ENCODE data around the gene TBC1D3B.

The TBC1D3B gene

GRCh38 chr17:36151891-36152638 is 24.4 kb downstream of the TBC1D3B start:
- DNase-seq (ENCODE audit: low read depth, low spot score) = no peak
- H3K4me3 ChIP-seq (ENCODE audit: low read depth, low read length) = no peak overlapping the region
- in situ Hi-C loops (cut with HindIII; ENCODE audit: low sequenced_read_pairs) = no loop called here
- TF ChIP-seq, protein P1, sequence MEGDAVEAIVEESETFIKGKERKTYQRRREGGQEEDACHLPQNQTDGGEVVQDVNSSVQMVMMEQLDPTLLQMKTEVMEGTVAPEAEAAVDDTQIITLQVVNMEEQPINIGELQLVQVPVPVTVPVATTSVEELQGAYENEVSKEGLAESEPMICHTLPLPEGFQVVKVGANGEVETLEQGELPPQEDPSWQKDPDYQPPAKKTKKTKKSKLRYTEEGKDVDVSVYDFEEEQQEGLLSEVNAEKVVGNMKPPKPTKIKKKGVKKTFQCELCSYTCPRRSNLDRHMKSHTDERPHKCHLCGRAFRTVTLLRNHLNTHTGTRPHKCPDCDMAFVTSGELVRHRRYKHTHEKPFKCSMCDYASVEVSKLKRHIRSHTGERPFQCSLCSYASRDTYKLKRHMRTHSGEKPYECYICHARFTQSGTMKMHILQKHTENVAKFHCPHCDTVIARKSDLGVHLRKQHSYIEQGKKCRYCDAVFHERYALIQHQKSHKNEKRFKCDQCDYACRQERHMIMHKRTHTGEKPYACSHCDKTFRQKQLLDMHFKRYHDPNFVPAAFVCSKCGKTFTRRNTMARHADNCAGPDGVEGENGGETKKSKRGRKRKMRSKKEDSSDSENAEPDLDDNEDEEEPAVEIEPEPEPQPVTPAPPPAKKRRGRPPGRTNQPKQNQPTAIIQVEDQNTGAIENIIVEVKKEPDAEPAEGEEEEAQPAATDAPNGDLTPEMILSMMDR (IDR thresholded peaks at IDR 0.05; ENCODE audit: low read depth, low read length) = no peak

DNA sequence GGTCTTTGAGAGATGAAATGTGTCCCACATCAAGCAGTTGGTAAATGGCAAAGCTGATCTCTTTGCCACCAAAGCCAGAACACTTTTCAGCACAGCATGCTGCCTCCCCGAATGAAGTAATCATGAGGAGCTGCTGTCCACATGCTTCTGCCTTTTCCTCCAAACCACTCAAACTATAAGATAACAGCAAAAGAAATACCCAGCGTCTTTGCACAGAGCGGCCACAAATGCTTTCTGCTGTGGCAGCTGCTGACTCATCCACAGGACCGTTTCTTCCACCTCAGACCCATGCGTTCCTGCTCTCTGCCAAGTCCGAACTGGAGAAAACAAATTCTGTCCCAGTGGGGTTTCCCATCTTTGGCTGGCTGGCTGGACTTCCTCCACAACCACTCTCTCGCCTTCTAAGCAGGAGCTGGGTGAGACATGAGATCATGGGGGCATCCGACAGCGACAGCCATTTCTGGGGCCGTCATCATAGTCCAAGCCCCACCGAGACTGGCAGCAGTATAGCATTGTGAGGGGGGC is 27.1 kb downstream of the TBC1D3B start:
- TF ChIP-seq, protein P1 (IDR thresholded peaks at IDR 0.05; ENCODE audit: low read depth, low read length) = no peak
- DNase-seq (ENCODE audit: low read depth, low spot score) = peak; percentile 94
- H3K4me3 ChIP-seq (ENCODE audit: low read depth, low read length) = no peak overlapping the region
- in situ Hi-C loops (cut with HindIII; ENCODE audit: low sequenced_read_pairs) = no loop called here

- in situ Hi-C loops (cut with HindIII; ENCODE audit: low sequenced_read_pairs) = no loop called here
- TF ChIP-seq, protein P1 (IDR thresholded peaks at IDR 0.05; ENCODE audit: low read depth, low read length) = peak; percentile 100
- H3K4me3 ChIP-seq (ENCODE audit: low read depth, low read length) = no peak overlapping the region
- peak; percentile 82 for DNase-seq (ENCODE audit: low read depth, low spot score)
These were observed 27.7 kb downstream of the TBC1D3B start for GRCh38 chr17:36148559-36149295.

GRCh38 chr17:36147601-36148000 is 28.8 kb downstream of the TBC1D3B start:
- in situ Hi-C loops (cut with HindIII; ENCODE audit: low sequenced_read_pairs) = no loop called here
- TF ChIP-seq, protein P1 (IDR thresholded peaks at IDR 0.05; ENCODE audit: low read depth, low read length) = no peak
- no peak overlapping the region for H3K4me3 ChIP-seq (ENCODE audit: low read depth, low read length)
- DNase-seq (ENCODE audit: low read depth, low spot score) = no peak

DNA sequence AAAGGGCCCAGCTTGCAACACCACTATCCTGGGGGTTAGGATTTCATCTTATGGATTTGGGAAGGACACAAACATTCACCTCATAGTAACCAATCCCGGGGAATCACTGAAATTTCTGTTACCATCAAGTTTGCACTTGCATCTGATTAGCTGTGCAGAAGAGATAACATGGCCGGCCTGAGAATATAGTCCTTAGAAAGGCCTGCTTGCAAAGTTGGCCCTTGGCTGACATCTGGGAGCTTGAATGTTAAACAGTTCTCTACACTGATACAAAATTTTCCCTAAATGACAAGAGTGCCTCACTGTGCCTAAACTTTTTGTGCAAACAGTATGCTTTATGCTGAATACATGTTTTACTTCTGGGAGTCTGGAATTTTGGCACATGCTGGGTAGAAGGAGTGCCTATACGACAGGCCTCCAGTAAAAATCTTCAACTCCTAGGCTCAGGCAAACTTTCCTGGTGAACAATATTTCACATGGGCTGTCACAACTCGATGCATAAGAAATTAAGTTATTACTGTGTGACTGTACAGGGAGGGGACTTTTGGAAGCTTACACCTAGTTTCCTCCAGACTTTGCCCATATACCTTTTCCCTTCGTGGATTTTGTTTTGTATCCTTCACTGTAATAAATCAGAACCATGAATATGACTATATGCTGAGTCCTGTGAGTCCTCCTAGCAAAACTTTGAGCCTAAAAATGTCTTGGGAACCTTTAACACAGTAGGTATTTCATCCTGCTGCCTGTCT is 31.3 kb downstream of the TBC1D3B start:
- in situ Hi-C loops (cut with HindIII; ENCODE audit: low sequenced_read_pairs) = no loop called here
- no peak for DNase-seq (ENCODE audit: low read depth, low spot score)
- TF ChIP-seq, protein P1 (IDR thresholded peaks at IDR 0.05; ENCODE audit: low read depth, low read length) = no peak
- no peak overlapping the region for H3K4me3 ChIP-seq (ENCODE audit: low read depth, low read length)

- TF ChIP-seq, protein P1 (IDR thresholded peaks at IDR 0.05; ENCODE audit: low read depth, low read length) = no peak
- H3K4me3 ChIP-seq (ENCODE audit: low read depth, low read length) = no peak overlapping the region
- in situ Hi-C loops (cut with HindIII; ENCODE audit: low sequenced_read_pairs) = no loop called here
- DNase-seq (ENCODE audit: low read depth, low spot score) = no peak
These were observed 32.4 kb downstream of the TBC1D3B start for GRCh38 chr17:36144014-36144413.
